Measurements from ENCODE around the gene GRM7. TPM values are rescaled to one million over a fixed set of nuclear protein-coding genes. Genes with fewer than 3 reads are reported as not detected.

GRM7 gene
- total and polyA plus RNA-seq, 9 of the 15 experiments (the other 6 are each of a cell fraction or from before 2014, with no cell fraction given), result not detected

DNA sequence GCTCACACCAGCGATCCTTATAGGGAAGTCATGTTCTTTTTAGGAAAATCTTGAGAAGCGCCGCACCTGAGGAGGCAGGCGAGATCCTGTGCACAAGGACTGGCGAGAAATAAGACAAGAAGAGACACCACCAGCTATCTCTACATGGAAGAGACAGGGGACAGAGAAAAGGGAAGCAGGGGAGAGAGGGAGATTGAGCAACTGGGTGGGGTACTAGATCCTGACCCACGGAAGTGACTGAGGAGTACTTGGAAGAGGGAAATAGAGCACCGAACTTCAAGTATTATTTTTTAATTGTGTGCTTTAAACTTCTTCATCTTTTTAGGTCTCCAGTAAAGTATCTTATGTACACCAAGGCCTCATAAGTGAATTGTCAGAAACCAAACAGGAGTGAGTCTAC is 898.7 kb downstream of the GRM7 start:
- CTCF ChIA-PET (ENCODE audit: low intra/inter-chr PET ratio), result no interaction called here
- no peaks in the 10 kb centered on the region for H3K36me3 ChIP-seq (ENCODE audit: control insufficient read depth, insufficient read depth, low read length)
- no peak overlapping the region for H3K27ac ChIP-seq (ENCODE audit: extremely low read depth, low read depth, low read length)
- no peak for DNase-seq (ENCODE audit: extremely low read depth in 1 of 4, low spot score in 3 of 4)
- H3K9me3 ChIP-seq (replicated peaks; ENCODE audit: control insufficient read depth, insufficient read depth, low read depth, low read length), result no peaks in the 10 kb centered on the region
- H3K79me2 ChIP-seq (ENCODE audit: control insufficient read depth, insufficient read depth, low read length), result no peaks in the 10 kb centered on the region
- no peak for FAIRE-seq
- H3K4me2 ChIP-seq (ENCODE audit: insufficient read depth, low read length), result no peak overlapping the region
- no peak overlapping the region for H3K9ac ChIP-seq (ENCODE audit: insufficient read depth in 1 of 2, low read depth in 2 of 2, low read length in 2 of 2)
- in situ Hi-C loops (cut with MboI) (no loop called here), intact Hi-C loops (cut with micrococcal nuclease) (no loop called here)
- ATAC-seq, result no peak
- no TSS peak for BruUV-seq (replicated peaks)
- no peak overlapping the region for H2AFZ ChIP-seq (ENCODE audit: low read depth, low read length)
- POLR2A ChIA-PET, result no interaction called here
- H3K4me1 ChIP-seq (replicated peaks in 1 of 2; ENCODE audit: control insufficient read depth in 2 of 2, insufficient read depth in 2 of 2, low read length in 2 of 2), result no peaks in the 10 kb centered on the region
- no peaks in the 10 kb centered on the region for H3K27me3 ChIP-seq (ENCODE audit: control insufficient read depth in 2 of 2, insufficient read depth in 2 of 2, low read length in 2 of 2)
- no peaks in the 10 kb centered on the region for H4K20me1 ChIP-seq (replicated peaks; ENCODE audit: control insufficient read depth, insufficient read depth, low read length)
- WGBS (ENCODE audit: insufficient coverage, low coverage, missing lambda C conversion rate), result 2% methylated on average over 7 of the region's 7 CpGs
- no peaks in the 10 kb centered on the region for H3K9me1 ChIP-seq (ENCODE audit: control insufficient read depth, insufficient read depth, low read length)
- no peak overlapping the region for H3K4me3 ChIP-seq
- TF ChIP-seq, protein P1, sequence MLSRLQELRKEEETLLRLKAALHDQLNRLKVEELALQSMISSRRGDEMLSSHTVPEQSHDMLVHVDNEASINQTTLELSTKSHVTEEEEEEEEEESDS (CRISPR knock-in tag; IDR thresholded peaks at IDR 0.05), result no peak
- no peak for TF ChIP-seq PML (IDR thresholded peaks at IDR 0.05; ENCODE audit: low read length)
- TF ChIP-seq COPS2 (conservative IDR thresholded peaks at IDR 0.05), result no peak
- no peak for TF ChIP-seq CAMTA2 (CRISPR knock-in tag; conservative IDR thresholded peaks at IDR 0.05)
- TF ChIP-seq ZBTB1 (CRISPR knock-in tag; IDR thresholded peaks at IDR 0.05; ENCODE audit: borderline replicate concordance, low read depth), result no peak
- TF ChIP-seq, protein P2, sequence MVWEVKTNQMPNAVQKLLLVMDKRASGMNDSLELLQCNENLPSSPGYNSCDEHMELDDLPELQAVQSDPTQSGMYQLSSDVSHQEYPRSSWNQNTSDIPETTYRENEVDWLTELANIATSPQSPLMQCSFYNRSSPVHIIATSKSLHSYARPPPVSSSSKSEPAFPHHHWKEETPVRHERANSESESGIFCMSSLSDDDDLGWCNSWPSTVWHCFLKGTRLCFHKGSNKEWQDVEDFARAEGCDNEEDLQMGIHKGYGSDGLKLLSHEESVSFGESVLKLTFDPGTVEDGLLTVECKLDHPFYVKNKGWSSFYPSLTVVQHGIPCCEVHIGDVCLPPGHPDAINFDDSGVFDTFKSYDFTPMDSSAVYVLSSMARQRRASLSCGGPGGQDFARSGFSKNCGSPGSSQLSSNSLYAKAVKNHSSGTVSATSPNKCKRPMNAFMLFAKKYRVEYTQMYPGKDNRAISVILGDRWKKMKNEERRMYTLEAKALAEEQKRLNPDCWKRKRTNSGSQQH (CRISPR knock-in tag; IDR thresholded peaks at IDR 0.05), result no peak
- TF ChIP-seq, protein P3, sequence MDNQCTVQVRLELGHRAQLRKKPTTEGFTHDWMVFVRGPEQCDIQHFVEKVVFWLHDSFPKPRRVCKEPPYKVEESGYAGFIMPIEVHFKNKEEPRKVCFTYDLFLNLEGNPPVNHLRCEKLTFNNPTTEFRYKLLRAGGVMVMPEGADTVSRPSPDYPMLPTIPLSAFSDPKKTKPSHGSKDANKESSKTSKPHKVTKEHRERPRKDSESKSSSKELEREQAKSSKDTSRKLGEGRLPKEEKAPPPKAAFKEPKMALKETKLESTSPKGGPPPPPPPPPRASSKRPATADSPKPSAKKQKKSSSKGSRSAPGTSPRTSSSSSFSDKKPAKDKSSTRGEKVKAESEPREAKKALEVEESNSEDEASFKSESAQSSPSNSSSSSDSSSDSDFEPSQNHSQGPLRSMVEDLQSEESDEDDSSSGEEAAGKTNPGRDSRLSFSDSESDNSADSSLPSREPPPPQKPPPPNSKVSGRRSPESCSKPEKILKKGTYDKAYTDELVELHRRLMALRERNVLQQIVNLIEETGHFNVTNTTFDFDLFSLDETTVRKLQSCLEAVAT (IDR thresholded peaks at IDR 0.05), result no peak
- TF ChIP-seq, protein P4, sequence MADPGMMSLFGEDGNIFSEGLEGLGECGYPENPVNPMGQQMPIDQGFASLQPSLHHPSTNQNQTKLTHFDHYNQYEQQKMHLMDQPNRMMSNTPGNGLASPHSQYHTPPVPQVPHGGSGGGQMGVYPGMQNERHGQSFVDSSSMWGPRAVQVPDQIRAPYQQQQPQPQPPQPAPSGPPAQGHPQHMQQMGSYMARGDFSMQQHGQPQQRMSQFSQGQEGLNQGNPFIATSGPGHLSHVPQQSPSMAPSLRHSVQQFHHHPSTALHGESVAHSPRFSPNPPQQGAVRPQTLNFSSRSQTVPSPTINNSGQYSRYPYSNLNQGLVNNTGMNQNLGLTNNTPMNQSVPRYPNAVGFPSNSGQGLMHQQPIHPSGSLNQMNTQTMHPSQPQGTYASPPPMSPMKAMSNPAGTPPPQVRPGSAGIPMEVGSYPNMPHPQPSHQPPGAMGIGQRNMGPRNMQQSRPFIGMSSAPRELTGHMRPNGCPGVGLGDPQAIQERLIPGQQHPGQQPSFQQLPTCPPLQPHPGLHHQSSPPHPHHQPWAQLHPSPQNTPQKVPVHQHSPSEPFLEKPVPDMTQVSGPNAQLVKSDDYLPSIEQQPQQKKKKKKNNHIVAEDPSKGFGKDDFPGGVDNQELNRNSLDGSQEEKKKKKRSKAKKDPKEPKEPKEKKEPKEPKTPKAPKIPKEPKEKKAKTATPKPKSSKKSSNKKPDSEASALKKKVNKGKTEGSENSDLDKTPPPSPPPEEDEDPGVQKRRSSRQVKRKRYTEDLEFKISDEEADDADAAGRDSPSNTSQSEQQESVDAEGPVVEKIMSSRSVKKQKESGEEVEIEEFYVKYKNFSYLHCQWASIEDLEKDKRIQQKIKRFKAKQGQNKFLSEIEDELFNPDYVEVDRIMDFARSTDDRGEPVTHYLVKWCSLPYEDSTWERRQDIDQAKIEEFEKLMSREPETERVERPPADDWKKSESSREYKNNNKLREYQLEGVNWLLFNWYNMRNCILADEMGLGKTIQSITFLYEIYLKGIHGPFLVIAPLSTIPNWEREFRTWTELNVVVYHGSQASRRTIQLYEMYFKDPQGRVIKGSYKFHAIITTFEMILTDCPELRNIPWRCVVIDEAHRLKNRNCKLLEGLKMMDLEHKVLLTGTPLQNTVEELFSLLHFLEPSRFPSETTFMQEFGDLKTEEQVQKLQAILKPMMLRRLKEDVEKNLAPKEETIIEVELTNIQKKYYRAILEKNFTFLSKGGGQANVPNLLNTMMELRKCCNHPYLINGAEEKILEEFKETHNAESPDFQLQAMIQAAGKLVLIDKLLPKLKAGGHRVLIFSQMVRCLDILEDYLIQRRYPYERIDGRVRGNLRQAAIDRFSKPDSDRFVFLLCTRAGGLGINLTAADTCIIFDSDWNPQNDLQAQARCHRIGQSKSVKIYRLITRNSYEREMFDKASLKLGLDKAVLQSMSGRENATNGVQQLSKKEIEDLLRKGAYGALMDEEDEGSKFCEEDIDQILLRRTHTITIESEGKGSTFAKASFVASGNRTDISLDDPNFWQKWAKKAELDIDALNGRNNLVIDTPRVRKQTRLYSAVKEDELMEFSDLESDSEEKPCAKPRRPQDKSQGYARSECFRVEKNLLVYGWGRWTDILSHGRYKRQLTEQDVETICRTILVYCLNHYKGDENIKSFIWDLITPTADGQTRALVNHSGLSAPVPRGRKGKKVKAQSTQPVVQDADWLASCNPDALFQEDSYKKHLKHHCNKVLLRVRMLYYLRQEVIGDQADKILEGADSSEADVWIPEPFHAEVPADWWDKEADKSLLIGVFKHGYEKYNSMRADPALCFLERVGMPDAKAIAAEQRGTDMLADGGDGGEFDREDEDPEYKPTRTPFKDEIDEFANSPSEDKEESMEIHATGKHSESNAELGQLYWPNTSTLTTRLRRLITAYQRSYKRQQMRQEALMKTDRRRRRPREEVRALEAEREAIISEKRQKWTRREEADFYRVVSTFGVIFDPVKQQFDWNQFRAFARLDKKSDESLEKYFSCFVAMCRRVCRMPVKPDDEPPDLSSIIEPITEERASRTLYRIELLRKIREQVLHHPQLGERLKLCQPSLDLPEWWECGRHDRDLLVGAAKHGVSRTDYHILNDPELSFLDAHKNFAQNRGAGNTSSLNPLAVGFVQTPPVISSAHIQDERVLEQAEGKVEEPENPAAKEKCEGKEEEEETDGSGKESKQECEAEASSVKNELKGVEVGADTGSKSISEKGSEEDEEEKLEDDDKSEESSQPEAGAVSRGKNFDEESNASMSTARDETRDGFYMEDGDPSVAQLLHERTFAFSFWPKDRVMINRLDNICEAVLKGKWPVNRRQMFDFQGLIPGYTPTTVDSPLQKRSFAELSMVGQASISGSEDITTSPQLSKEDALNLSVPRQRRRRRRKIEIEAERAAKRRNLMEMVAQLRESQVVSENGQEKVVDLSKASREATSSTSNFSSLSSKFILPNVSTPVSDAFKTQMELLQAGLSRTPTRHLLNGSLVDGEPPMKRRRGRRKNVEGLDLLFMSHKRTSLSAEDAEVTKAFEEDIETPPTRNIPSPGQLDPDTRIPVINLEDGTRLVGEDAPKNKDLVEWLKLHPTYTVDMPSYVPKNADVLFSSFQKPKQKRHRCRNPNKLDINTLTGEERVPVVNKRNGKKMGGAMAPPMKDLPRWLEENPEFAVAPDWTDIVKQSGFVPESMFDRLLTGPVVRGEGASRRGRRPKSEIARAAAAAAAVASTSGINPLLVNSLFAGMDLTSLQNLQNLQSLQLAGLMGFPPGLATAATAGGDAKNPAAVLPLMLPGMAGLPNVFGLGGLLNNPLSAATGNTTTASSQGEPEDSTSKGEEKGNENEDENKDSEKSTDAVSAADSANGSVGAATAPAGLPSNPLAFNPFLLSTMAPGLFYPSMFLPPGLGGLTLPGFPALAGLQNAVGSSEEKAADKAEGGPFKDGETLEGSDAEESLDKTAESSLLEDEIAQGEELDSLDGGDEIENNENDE (IDR thresholded peaks at IDR 0.05; ENCODE audit: low read depth, low read length), result no peak
- TF ChIP-seq SNRNP70 (optimal IDR thresholded peaks at IDR 0.05; ENCODE audit: low read depth, low read length), result no peak
- TF ChIP-seq ZNF239 (CRISPR knock-in tag; IDR thresholded peaks at IDR 0.05), result no peak

Measured in K562 (cell line).